Endothelial cell of umbilical vein (primary cell): ENCODE data around the gene CROCC2. TPM values are rescaled to one million over a fixed set of nuclear protein-coding genes. Genes with fewer than 3 reads are reported as not detected.

Experiments used
- BruUV-seq: library from RNA; stranded (reverse); fragments of 400-500 nt; replicated peaks from 2 replicates; lab custom pipeline; 2021; lab: Mats Ljungman, UMichigan
- CTCF ChIA-PET: fragments of 300-600, 350-600 bp; sonication (Branson Sonifier 250); formaldehyde crosslinking; loops from one replicate; lab custom pipeline; 2021; ENCODE audit warnings: antibody characterized with exemption, inconsistent platforms; lab: Charles Lee
- POLR2A ChIA-PET: fragments of 300-600, 350-600 bp; sonication (Branson Sonifier 250); formaldehyde crosslinking; loops from one replicate; lab custom pipeline; 2021; ENCODE audit warnings: antibody characterized with exemption, inconsistent platforms; lab: Charles Lee
- DNase-seq: peaks from one replicate; pipeline ENCODE4 v3.0.0-alpha.2; 2011; ENCODE audit warnings: low read depth, low spot score
- FAIRE-seq: peaks from 2 replicates; lab custom pipeline; 2011; peaks lifted over from hg19 to GRCh38; lab: Jason Lieb, UNC
- H2AFZ ChIP-seq: 2 replicates; pipeline ENCODE4 v1.6.0; 2012; ENCODE audit warnings: low read depth, low read length, control low read depth, inconsistent platforms
- H3K27ac ChIP-seq: 2 replicates; pipeline ENCODE4 v1.5.1; 2011; ENCODE audit warnings: low read depth, mild to moderate bottlenecking, control low read depth, low read length, moderate library complexity; ENCODE audit not compliant: insufficient read depth
- H3K27me3 ChIP-seq, 2 experiments: 2 replicates each; pipeline versions ENCODE4 v1.6.0 to v1.6.1; 2011; ENCODE audit warnings: low read length in 2 of 2, mixed read lengths in 1 of 2; ENCODE audit not compliant: control insufficient read depth in 2 of 2, insufficient read depth in 2 of 2
- H3K36me3 ChIP-seq, 2 experiments: 2 replicates in 1 of 2; 3 replicates in 1 of 2; pipeline ENCODE4 v1.5.1; 2011; ENCODE audit warnings: low read length in 2 of 2, mild to moderate bottlenecking in 1 of 2, moderate library complexity in 1 of 2; ENCODE audit not compliant: control insufficient read depth in 2 of 2, insufficient read depth in 2 of 2; ENCODE audit errors: extremely low read depth in 1 of 2
- H3K4me1 ChIP-seq: 3 replicates; pipeline ENCODE4 v1.5.1; 2011; ENCODE audit warnings: mild to moderate bottlenecking, low read length; ENCODE audit not compliant: control insufficient read depth, insufficient read depth; ENCODE audit errors: extremely low read depth
- H3K4me2 ChIP-seq: 2 replicates; pipeline ENCODE4 v1.6.1; 2011; ENCODE audit warnings: low read length, control low read depth, mixed read lengths; ENCODE audit not compliant: insufficient read depth
- H3K4me3 ChIP-seq, 3 experiments: fragments of 200-600 bp in 1 of 3; sonication (generic), shearing (Covaris generic) in 1 of 3; replicated peaks in 1 of 3; 2 replicates each; pipeline ENCODE4 v1.5.1; 2011 to 2016; ENCODE audit warnings: control low read depth in 3 of 3, low read length in 3 of 3, mild to moderate bottlenecking in 2 of 3, inconsistent platforms in 1 of 3, low read depth in 1 of 3, moderate library complexity in 1 of 3; ENCODE audit not compliant: insufficient read depth in 1 of 3
- H3K79me2 ChIP-seq: 2 replicates; pipeline ENCODE4 v1.6.0; 2012; ENCODE audit warnings: low read length, inconsistent platforms; ENCODE audit not compliant: control insufficient read depth, insufficient read depth
- H3K9ac ChIP-seq: replicated peaks from 2 replicates; pipeline ENCODE3; 2011; ENCODE audit warnings: low read length, control low read depth; ENCODE audit not compliant: insufficient read depth; ENCODE audit errors: extremely low read depth
- H3K9me1 ChIP-seq: replicated peaks from 3 replicates; pipeline ENCODE4 v1.6.0; 2011; ENCODE audit warnings: mild to moderate bottlenecking, low read length; ENCODE audit not compliant: control insufficient read depth, insufficient read depth; ENCODE audit errors: extremely low read depth
- H3K9me3 ChIP-seq: replicated peaks from 2 replicates; pipeline ENCODE4 v1.5.1; 2012; ENCODE audit warnings: low read length, inconsistent platforms; ENCODE audit not compliant: control insufficient read depth, insufficient read depth
- H4K20me1 ChIP-seq: replicated peaks from 2 replicates; pipeline ENCODE3; 2011; ENCODE audit warnings: mild to moderate bottlenecking, low read length; ENCODE audit not compliant: control insufficient read depth, insufficient read depth; ENCODE audit errors: extremely low read depth
- CTCF ChIP-seq, 2 donors: IDR thresholded peaks; 1 replicate in 1 of 2; 2 replicates in 1 of 2; pipeline ENCODE4 v1.5.1; 2011; ENCODE audit warnings: low read length in 2 of 2, mild to moderate bottlenecking in 2 of 2, moderate library complexity in 2 of 2, control low read depth in 1 of 2, inconsistent platforms in 1 of 2, low read depth in 1 of 2; ENCODE audit not compliant: insufficient read depth in 1 of 2; ENCODE audit errors: extremely low read depth in 1 of 2
- EZH2 ChIP-seq: IDR thresholded peaks from 2 replicates; pipeline ENCODE4 v1.6.1; 2012; ENCODE audit warnings: borderline replicate concordance, low read depth, mild to moderate bottlenecking, moderate library complexity, low read length, inconsistent platforms; ENCODE audit not compliant: severe bottlenecking
- FOS ChIP-seq: IDR thresholded peaks from 2 replicates; pipeline ENCODE4 v1.6.1; 2011; ENCODE audit warnings: mild to moderate bottlenecking, low read length, moderate library complexity, borderline replicate concordance; ENCODE audit not compliant: insufficient read depth
- GATA2 ChIP-seq: IDR thresholded peaks from 2 replicates; pipeline ENCODE4 v1.7.0; 2011; ENCODE audit warnings: low read depth, mild to moderate bottlenecking, moderate library complexity, mixed read lengths, low read length; ENCODE audit not compliant: insufficient read length, insufficient read depth
- JUN ChIP-seq: IDR thresholded peaks from 2 replicates; pipeline ENCODE4 v1.6.1; 2011; ENCODE audit warnings: borderline replicate concordance, low read depth; ENCODE audit not compliant: insufficient read length, insufficient read depth
- MYC ChIP-seq: IDR thresholded peaks from one replicate; pipeline ENCODE4 v1.6.1; 2011; ENCODE audit warnings: mild to moderate bottlenecking, low read depth, low read length
- POLR2A ChIP-seq: IDR thresholded peaks from 2 replicates; pipeline ENCODE4 v1.6.1; 2012; ENCODE audit warnings: low read depth, mild to moderate bottlenecking, control low read depth, low read length
- POLR2AphosphoS5 ChIP-seq: IDR thresholded peaks from 2 replicates; pipeline ENCODE4 v1.6.1; 2012; ENCODE audit warnings: low read depth, mild to moderate bottlenecking, control low read depth, low read length, moderate library complexity; ENCODE audit not compliant: insufficient read depth
- dilution Hi-C: fragments of 300-500 bp; cut with MboI; formaldehyde crosslinking; loops from one replicate; pipeline ENCODE4 v1.15.0; 2019; ENCODE audit warnings: low sequenced_read_pairs; ENCODE audit not compliant: extremely low pct_ligation_motif_present
- intact Hi-C: fragments of 100-400 bp; cut with micrococcal nuclease; formaldehyde crosslinking; loops from one replicate; pipeline ENCODE4 v1.10.0; 2022
- polyA plus RNA-seq, 4 experiments: library from polyadenylated mRNA; depleted of rRNA in 3 of 4; stranded (reverse) in 3 of 4; unstranded in 1 of 4; fragments of >200 nt; gene quantifications; 2 replicates each; pipeline versions ENCODE4 v1.2.1 to v1.2.3, GENCODE V29; 2011 to 2012; ENCODE audit warnings: missing spikeins in 1 of 4
- total RNA-seq: library from RNA; stranded (reverse); gene quantifications from 2 replicates; pipeline ENCODE4 v1.2.3, GENCODE V29; 2021
- TF ChIP-seq, protein P1 (sequence below): IDR thresholded peaks from 2 replicates; pipeline ENCODE4 v1.6.1; 2011; ENCODE audit not compliant: insufficient read depth, insufficient read length

CROCC2 gene
- total and polyA plus RNA-seq, 2 donors (not counting 3 experiments of a cell fraction or from before 2014, with no cell fraction given) = not detected

DNA sequence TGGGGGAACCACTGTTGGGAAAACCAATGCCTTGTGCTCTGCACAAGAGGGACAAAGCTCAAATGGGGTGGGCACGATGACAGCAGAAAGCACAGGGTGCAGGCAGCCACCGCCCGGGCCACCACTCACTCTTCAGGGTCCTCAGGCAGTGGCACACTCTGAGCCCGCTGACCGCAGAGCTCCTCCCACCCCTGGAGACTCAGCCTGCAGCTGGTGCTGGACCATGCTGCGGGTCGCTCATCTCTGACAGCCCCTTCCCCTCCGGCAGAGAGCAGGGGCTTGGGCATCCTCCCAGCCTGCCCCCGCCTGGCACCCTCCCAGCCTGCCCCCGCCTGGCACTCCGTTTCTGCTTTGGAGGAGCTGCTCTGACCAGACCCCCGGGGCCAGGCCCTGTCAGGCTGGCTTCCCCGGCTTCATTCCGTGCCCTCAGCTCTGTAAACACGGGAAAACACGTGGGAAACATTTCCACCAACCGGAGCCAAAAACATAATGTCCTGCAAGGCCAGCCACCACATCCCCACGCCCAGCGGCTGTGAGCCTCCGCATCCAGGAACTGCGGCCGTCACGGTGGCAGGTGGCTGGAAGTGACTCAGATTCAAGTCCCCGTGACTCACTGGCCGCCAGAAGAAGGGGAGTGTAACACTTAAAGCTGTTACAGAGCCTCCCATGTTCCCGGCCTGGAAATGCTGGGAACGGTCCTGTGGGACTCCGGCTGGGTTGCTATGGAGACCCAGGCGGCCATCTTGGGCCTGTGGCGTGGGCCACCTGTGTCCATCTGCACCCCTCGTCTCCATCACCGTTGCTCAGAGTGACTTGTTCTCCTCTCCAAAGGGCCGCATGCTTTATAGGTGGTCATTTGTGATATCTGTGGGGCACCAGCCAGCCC, 85.5 kb downstream of the CROCC2 start:
- no peaks in the 10 kb centered on the region for H3K36me3 ChIP-seq
- no peak overlapping the region for H3K4me2 ChIP-seq
- H3K27me3 ChIP-seq = no peaks in the 10 kb centered on the region
- ChIA-PET CTCF (interaction anchor here (1.2 to 1.7 kb wide), 6 partner anchors 8 to 140 kb away, joined by 3 to 26 read pairs (median 11); no protein-coding TSS in a partner anchor), POLR2A (interaction anchor here (0.7 to 1.5 kb wide), 3 partner anchors 9 to 323 kb away, joined by 3 read pairs; no protein-coding TSS in a partner anchor)
- H3K4me3 ChIP-seq = no peak overlapping the region
- peak overlapping the region; percentile 73 for H3K27ac ChIP-seq
- peak; percentile 100 for FAIRE-seq
- peaks cover 28% of the 10 kb centered on the region for H3K4me1 ChIP-seq
- no peaks in the 10 kb centered on the region for H3K9me1 ChIP-seq
- TF ChIP-seq GATA2 = no peak
- TF ChIP-seq, protein P1, sequence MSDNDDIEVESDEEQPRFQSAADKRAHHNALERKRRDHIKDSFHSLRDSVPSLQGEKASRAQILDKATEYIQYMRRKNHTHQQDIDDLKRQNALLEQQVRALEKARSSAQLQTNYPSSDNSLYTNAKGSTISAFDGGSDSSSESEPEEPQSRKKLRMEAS = peak; percentile 92
- TF ChIP-seq FOS = peak; percentile 98
- TF ChIP-seq JUN = peak; percentile 92
- no peak for TF ChIP-seq POLR2A
- TF ChIP-seq EZH2 = no peak
- TF ChIP-seq MYC = no peak
- TF ChIP-seq POLR2AphosphoS5 = peak; percentile 97
- no peak for TF ChIP-seq CTCF (IDR thresholded peaks at IDR 0.05; ENCODE audit: extremely low read depth in 1 of 2, insufficient read depth in 1 of 2, low read depth in 1 of 2, low read length in 2 of 2)
- intact Hi-C loops (loop anchor here (1.0 to 10.0 kb wide), 7 partner anchors 19 to 427 kb away; partner anchors contain the start of genes DUSP28, HDLBP, MTERF4 and PPP1R7), dilution Hi-C loops (no loop called here)
- H2AFZ ChIP-seq = peak overlapping the region; percentile 75
- no peaks in the 10 kb centered on the region for H4K20me1 ChIP-seq
- H3K9me3 ChIP-seq = no peaks in the 10 kb centered on the region
- no TSS peak for BruUV-seq
- H3K79me2 ChIP-seq = no peaks in the 10 kb centered on the region
- DNase-seq = peak; percentile 98
- peak overlapping the region; percentile 21 for H3K9ac ChIP-seq
